GM21529 (cell line): ENCODE data around the gene CST11.

Experiments
- ATAC-seq: cut with Tn5 transposase; IDR thresholded peaks from one replicate; pipeline ENCODE4 v1.9.1; 2021; ENCODE audit not compliant: unreplicated experiment

The CST11 gene

DNA sequence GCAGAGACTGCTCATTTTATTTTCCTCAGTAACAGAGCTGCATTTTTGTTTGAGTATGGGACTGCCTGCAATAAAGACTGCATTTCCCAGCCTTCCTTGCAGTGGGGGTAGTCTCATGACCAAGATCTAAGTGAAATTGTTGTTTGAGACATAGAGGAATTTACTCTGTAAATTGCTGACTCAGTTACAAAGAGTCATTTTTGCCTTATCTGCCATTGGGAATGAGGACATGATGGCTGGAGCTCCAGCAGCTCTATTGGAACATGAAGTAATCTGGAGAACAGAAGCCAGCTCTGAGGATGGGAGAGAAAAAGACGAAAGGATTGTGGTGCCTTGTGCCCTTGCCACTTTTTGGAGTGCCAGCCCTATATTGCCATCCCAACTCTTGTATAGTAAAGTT, 2.1 kb upstream of the CST11 start:
- no peak for ATAC-seq

GRCh38 chr20:23453549-23454543, 1.2 kb upstream of the CST11 start:
- no peak for ATAC-seq

GRCh38 chr20:23451956-23452487, 654 bp downstream of the CST11 start:
- ATAC-seq, result no peak

DNA sequence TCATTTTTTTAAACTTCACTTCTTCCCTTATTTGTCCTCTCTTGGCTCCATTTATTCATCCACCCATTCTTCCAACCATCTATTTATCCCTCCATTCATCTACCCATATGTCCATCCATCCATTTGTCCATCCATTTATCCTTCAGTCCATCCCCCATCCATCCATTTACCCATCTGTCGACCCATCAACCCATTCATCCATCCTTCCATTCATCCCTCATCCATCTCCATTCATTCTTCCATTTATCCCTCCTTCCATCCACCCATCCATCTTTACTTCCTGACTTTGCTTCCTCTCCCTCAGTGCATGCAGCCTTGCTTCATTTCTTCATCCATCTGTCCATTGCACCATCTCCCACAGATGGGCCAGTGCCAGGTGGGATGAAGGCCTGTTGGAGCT, 1.8 kb downstream of the CST11 start:
- no peak for ATAC-seq

DNA sequence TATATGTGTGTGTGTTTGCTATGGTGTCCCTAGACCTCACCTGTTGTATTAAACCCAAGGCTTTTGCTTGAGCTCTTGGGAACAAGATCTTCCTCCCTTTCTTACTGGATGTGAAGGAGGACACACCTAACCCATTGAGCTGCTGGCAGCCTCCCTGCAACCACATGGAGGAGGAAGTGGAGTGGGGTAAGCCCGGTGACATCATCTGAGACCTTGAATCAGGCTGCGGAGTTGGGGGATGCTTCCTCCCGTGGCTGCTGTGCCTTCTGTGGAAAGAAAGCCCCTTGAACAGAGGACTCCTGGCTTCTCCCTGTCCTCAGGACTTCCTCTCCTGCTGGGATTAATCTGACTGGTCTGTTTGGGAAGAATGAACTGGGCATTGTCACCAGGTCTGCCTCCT, 3.3 kb downstream of the CST11 start:
- ATAC-seq, result no peak

DNA sequence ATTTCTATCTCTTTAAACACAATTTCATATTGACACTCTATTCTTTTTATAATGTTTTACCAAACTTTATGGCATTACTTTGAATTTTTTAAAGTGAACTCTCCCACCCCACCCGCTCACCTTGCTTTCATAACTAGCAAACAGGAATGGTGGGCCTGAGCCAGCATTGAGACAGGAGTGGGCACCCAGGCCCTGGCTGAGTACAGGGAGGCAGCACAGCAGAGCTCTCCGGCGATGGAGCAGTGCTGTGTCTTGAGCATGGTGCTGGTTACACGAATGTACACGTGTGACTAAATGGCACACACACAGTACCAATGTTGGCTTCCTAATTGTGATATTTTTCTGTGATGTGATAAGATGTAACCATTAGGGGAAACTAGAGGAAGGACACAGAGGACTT, 4.5 kb downstream of the CST11 start:
- ATAC-seq, result no peak

DNA sequence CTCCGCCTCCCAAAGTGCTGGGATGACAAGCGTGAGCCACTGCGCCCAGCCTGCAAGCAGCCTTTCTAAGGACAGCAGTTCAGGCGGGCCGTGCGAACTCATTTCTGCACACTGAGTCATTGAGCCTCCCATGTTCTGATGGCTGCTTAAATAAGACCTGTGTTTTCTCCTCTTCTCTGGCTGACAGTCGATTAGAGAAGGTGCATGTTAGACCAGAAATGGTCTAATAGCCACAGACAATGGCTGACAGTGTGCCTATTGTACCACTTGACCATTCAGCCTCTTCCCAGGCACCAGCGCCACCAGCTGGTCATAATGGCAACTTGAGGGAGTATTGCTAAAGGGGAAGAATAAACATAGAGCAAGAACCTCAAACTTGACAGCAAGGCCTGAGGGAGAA, 6.2 kb downstream of the CST11 start:
- peak; percentile 55 for ATAC-seq

GRCh38 chr20:23445596-23446217, 7.0 kb downstream of the CST11 start:
- ATAC-seq, result no peak

GRCh38 chr20:23444859-23445258, 7.8 kb downstream of the CST11 start:
- no peak for ATAC-seq

- ATAC-seq, result no peak
Measured at GRCh38 chr20:23442436-23442835, 10.2 kb downstream of the CST11 start.

DNA sequence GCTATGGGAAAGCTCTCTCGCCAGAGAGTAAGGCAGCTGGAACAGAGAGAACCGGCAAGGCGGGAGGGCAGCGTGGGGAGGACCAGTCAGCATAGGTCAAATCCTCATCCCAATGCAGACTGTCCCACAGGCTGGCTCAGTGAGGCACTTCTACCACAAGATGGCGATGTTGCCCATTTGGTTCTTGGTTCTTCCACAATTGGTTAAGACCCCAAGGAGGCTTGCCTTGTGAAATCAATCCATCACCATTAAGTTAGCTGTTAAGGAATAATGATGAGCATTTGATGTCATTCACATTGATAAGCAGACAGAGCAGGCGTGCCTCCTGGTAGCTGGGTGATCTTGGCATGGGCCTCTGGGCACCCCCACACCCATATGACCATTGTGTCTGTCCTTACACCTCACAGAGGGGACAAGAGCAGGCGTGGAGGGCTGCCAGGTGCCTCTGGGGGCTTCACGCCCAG, 10.8 kb downstream of the CST11 start:
- ATAC-seq, result peak; percentile 75

GRCh38 chr20:23440004-23440403, 12.7 kb downstream of the CST11 start:
- ATAC-seq, result no peak

- no peak for ATAC-seq
Measured at GRCh38 chr20:23438661-23439060, 14.0 kb downstream of the CST11 start.

DNA sequence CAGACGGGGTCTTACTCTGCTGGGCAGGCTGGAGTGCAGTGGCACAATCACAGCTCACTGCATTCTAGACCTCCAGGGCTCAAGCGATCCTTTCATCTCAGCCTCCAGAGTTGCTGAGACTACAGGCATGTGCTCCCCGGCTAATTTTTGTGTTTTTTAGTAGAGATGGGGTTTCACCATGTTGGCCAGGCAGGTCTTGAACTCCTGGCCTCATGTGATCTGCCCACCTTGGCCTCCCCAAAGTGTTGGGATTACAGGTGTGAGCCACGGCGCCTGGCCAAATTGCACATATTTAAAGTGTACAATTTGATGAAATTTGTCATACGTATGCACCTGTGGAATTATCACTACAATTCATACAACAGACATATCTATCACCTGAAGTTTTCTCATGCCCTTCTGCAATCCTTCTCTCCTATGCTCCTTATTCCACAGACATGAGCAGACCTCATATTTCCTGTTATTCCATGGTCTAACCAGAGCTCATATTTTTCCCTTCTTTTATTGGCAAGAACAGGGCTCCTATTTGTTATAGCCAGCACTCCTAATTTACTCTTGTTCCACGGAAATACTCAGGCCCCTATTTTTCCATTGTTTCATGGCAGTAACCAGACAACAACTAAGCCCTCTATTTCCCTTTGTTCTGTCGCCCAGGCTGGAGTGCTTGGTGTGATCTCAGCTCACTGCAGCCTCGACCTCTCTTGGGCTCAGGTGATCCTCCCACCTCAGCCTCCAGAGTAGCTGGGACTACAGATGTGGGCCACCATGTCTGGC, 15.4 kb downstream of the CST11 start:
- no peak for ATAC-seq

DNA sequence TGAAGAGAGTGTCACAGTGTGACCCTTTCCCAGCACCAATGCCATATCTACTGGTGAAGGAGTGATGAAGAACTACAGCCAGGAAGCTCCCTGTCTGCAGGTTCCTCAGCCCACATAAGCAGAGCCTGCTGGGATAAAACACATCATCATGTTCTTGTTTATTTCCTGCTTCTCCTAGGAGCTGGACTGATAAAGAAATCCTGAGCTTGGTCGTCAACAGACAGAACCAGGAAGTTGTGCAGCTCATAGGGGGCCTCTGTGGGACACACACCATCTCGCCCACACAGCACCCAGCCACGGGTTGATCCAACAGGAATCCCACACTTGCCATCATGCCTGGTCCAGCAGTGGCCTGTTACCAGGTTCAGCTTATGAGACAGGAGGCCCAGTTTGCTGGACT, 16.0 kb downstream of the CST11 start:
- ATAC-seq, result no peak

- ATAC-seq, result no peak
Measured at GRCh38 chr20:23435626-23436539, 16.8 kb downstream of the CST11 start.

DNA sequence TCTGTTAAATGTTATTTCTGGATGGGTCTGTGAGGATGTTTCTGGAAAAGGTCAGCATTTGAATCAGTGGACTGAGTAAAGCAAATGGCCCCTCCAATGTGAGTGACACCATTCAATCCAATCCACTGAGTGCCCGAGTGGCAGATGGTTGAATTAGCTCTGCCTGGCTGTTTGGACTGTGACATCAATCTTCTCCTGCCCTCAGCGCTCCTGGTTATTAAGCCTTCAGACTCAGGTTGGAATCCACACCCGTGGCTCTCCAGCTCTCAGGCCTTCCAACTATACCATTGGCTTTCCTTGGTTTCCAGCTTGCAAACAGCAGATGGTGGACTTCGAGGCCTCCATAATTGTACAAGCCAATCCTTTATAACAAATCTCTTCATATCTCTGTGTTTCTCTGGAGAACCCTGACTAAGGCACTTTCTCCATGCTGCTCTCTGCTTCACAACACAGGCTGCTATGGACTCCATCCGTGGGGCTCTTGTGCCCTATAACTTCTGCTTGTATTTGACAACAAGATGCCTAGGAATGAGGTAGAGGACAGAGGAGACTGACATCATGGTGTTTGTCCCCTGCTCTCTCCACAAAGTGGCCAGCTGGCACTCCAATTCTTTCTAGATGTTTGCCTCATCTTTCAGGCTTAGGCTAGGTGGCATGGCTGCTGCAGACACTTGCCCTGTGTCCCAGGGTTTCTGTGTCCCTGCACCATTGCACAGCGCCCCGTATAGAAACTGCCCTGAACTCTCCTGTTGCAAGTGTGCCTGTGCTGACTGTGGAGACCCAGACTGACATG, 18.0 kb downstream of the CST11 start:
- ATAC-seq, result no peak

- no peak for ATAC-seq
Measured at GRCh38 chr20:23433628-23434027, 19.0 kb downstream of the CST11 start.

GRCh38 chr20:23425129-23425528, 27.5 kb downstream of the CST11 start:
- ATAC-seq, result no peak
